HFFc6 (cell line): Measurements from ENCODE around the gene IPP. TPM values are rescaled to one million over a fixed set of nuclear protein-coding genes. Genes with fewer than 3 reads are reported as not detected.
A peak's percentile ranks its signal among the peaks of the same experiment; 100 is the strongest.
"Not testable (repeated sequence)": the region's sequence is repeated elsewhere in the genome, so short reads cannot be mapped to it uniquely, and the experiment has no call there.

ENCODE experiments used
- DNase-seq: peaks from one replicate; pipeline ENCODE4 v3.0.0-alpha.2; 2018
- H3K27ac Mint-ChIP-seq: 2 replicates; pipeline ENCODE4 v1.8.0; 2020; ENCODE audit warnings: mild to moderate bottlenecking, mixed read lengths
- H3K27me3 Mint-ChIP-seq: 2 replicates; pipeline ENCODE4 v1.8.0; 2021; ENCODE audit warnings: mild to moderate bottlenecking, moderate library complexity, mixed read lengths; ENCODE audit not compliant: insufficient read depth
- H3K36me3 Mint-ChIP-seq: 2 replicates; pipeline ENCODE4 v1.8.0; 2021; ENCODE audit warnings: low read depth, mixed read lengths
- H3K4me1 Mint-ChIP-seq: 2 replicates; pipeline ENCODE4 v1.8.0; 2020; ENCODE audit warnings: low read depth, mixed read lengths
- H3K4me3 Mint-ChIP-seq: 2 replicates; pipeline ENCODE4 v1.8.0; 2020; ENCODE audit warnings: mild to moderate bottlenecking, moderate library complexity, mixed read lengths
- H3K9me3 Mint-ChIP-seq: 2 replicates; pipeline ENCODE4 v1.8.0; 2020; ENCODE audit warnings: mild to moderate bottlenecking, mixed read lengths
- CTCF ChIP-seq: fragments of 200-600 bp; sonication (generic); IDR thresholded peaks from 2 replicates; pipeline ENCODE4 v1.5.0; 2021; ENCODE audit warnings: antibody characterized with exemption, mild to moderate bottlenecking
- total RNA-seq, 6 experiments: library from RNA; stranded (reverse); fragmentation: NEBNext Ultra II Directional; extraction: Animal tissue kit (Norgen Biotek cat#: 25700); gene quantifications; 2 replicates in 1 of 6; 3 replicates in 5 of 6; pipeline ENCODE4 v1.2.3, GENCODE V29; 2021

Gene IPP
- total RNA-seq, 6 experiments from 2014 or later = 15.7 to 22.0 (median 18.9) TPM

DNA sequence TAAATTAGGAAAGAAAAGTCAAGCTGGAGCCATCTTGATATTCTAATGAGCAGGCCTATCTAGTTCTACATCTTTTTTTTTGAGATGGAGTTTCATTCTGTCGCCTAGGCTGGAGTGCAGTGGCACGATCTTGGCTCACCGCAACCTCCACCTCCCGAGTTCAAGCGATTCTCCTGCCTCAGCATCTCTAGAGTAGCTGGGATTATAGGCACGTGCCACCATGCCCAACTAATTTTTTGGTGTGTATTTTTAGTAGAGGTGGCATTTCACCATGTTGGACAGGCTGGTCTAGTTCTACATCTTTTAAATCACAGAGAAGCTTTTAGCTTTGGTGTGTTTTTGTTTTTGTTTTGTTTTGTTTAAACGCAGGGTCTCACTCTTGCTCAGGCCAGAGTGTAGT is 55.6 kb downstream of the IPP start:
- no peak for DNase-seq
- Mint-ChIP-seq H3K27ac (no peak overlapping the region), H3K27me3 (no peaks in the 10 kb centered on the region), H3K36me3 (peaks cover 12% of the 10 kb centered on the region; the same call in 1 of the 2 replicates), H3K9me3 (no peaks in the 10 kb centered on the region), H3K4me3 (no peak overlapping the region), H3K4me1 (no peaks in the 10 kb centered on the region; the same call in 1 of the 2 replicates)
- no peak for TF ChIP-seq CTCF

GRCh38 chr1:45693811-45694210 is 56.6 kb downstream of the IPP start:
- H3K27me3 Mint-ChIP-seq, H3K4me1 Mint-ChIP-seq, DNase-seq, H3K4me3 Mint-ChIP-seq, H3K9me3 Mint-ChIP-seq, H3K27ac Mint-ChIP-seq: not testable (repeated sequence)
- peaks cover 12% of the 10 kb centered on the region; the same call in 1 of the 2 replicates for H3K36me3 Mint-ChIP-seq

DNA sequence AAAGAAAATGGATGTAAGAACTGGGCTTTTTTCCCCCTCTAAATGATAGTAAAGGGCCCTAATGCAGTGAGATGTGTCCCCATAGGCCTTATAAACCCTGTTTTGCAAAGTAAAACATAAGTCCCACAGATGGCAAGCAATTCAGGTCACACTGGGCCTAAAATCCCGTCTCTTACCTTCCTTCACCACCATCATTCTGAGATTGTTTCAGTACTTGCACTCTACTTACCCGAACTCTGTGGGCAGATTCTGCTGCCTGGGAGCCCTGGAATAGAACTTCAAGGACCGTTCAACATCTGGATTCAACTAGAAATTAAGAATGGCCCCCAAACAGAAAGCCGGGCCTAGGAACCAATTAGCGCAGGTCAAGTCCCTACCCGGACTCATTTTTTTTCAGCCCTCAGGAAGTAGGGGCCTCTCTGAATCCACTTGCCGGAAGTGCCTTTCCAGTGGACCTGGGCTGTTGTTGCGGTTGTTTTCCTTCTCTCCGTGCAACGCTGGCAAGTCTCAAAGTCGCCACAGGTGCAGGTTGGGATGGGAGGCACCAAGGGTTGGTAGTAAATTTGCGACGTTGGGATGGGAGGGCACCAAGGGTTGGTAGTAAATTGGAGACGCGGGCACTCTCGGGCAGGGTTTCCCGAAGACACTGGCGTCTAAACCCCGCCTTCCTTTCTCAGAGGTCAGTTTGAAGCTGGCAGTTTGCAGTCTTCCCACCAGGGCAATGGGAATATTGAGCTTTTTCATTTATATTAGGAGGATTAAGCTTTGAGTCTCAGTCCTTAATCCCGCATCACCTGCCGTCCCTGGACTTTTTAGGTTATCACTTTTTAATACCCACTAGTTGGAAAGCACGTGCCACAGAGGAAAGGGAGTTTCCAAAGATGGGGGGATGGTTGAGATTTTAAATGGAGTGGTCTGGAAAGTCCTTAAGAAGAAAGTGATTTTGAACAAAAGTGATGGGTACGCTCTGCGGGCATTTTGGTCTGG is 62.4 kb downstream of the IPP start, which contains the start of gene TMEM69:
TSS of gene TMEM69 (plus strand) at position 428 of the 987 bp plus-strand sequence. CDS start 2,888 bp downstream, outside the sequence.
- Mint-ChIP-seq H3K36me3 (peaks cover 17% of the 10 kb centered on the region), H3K27ac (peak within 1 kb of the TSS; percentile 100), H3K9me3 (no peaks in the 10 kb centered on the region), H3K4me1 (peaks cover 28% of the 10 kb centered on the region), H3K4me3 (peak within 1 kb of the TSS; percentile 97), H3K27me3 (peaks cover 5% of the 10 kb centered on the region; the same call in 1 of the 2 replicates)
- peak; percentile 77 for DNase-seq
- peak; percentile 52; the same call in 1 of the 2 replicates for TF ChIP-seq CTCF

DNA sequence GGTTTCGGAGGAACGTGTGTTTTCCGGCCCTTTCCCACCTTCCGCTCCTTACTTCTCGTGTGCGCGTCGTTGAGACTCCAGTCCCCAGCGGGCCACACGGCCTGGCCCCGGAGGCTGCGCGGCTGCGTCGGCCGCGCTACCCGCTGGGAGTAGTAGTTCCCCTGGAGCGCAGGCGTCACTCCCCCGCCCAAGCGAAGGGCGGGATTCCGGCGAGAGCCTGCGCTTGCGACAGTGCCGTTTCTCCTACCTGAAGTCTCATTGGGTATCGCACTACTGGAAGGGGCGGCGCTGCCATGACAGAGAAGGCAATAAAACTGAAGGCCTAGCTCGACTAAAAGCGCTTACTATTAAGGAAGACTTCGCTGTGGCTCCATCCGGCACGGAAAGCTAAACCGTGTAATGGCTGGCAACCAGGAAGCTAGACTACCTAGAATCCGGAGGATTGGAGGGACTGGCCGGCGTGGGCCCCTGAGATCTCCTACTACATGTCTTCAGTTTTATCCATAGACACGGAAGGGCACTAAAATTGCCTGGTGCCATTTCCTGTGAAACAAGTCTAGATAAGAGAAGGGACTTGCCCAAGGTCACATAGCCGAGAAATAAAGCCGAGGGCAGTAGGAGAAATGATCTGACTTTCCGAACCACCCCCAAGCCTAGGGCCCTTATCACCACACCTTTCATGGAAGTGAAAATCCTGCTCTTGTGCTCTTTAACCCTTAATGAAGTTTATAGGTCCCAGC is 63.3 kb downstream of the IPP start:
- TF ChIP-seq CTCF = no peak
- peaks cover 5% of the 10 kb centered on the region; the same call in 1 of the 2 replicates for H3K27me3 Mint-ChIP-seq
- peak overlapping the region; percentile 97 for H3K4me3 Mint-ChIP-seq
- H3K27ac Mint-ChIP-seq = peak overlapping the region; percentile 100
- H3K36me3 Mint-ChIP-seq = peaks cover 16% of the 10 kb centered on the region
- peak; percentile 99 for DNase-seq
- peaks cover 36% of the 10 kb centered on the region for H3K4me1 Mint-ChIP-seq
- H3K9me3 Mint-ChIP-seq = no peaks in the 10 kb centered on the region

DNA sequence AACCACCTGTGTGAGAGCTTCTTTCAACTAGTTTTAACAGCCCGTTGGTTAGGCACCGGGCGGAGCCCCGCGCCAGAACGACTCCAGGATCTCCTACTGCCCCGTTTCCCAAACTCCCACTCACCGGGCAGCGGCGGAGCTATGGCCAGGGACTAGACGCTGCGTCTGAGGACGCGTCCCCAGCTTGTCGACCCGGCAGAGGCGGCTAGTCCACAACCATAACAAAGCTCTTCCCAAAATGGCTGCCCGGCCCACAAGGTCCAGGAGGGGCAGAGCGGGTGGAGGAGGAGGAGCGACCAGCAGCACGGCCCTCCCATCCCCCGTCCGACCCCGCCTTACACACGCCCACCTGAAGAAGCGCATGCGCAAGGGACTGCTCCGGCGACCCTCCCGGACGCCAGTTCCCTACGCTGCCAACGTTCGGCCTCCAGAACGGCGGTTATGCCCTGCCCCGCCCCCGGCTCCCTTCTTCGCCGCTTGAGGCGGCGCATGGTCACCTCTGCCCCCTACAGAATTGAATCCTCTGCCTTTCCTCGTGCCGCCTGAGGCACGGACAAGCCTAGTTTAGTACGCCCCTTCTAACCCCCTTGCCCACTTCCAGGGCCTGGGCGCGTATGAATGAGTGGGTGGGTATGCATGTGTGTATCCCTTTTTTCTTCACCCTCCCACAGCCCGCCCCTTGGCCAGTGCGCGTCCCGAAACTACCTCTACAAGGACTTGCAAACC is 64.0 kb downstream of the IPP start, which contains the start of gene GPBP1L1:
TSS of gene GPBP1L1 (minus strand) at position 246 of the 726 bp plus-strand sequence. CDS start 27,446 bp downstream, outside the sequence.
- H3K4me3 Mint-ChIP-seq = peak within 1 kb of the TSS; percentile 97
- peaks cover 42% of the 10 kb centered on the region for H3K4me1 Mint-ChIP-seq
- peaks cover 5% of the 10 kb centered on the region; the same call in 1 of the 2 replicates for H3K27me3 Mint-ChIP-seq
- H3K36me3 Mint-ChIP-seq = peaks cover 16% of the 10 kb centered on the region
- H3K27ac Mint-ChIP-seq = peak within 1 kb of the TSS; percentile 100
- H3K9me3 Mint-ChIP-seq = no peaks in the 10 kb centered on the region
- DNase-seq = peak; percentile 95
- TF ChIP-seq CTCF = no peak
